Skeletal muscle satellite cell (primary cell): ENCODE measurements around the gene PITPNM1.
"Not testable (repeated sequence)": the region's sequence is repeated elsewhere in the genome, so short reads cannot be mapped to it uniquely, and the experiment has no call there.

Source experiments
- H3K27me3 ChIP-seq: 2 replicates; pipeline ENCODE4 v1.7.0; 2013; ENCODE audit warnings: low read length; ENCODE audit not compliant: control insufficient read depth, insufficient read depth
- H3K36me3 ChIP-seq: 2 replicates; pipeline ENCODE4 v1.7.0; 2013; ENCODE audit warnings: mild to moderate bottlenecking, control low read depth, low read length; ENCODE audit not compliant: insufficient read depth
- H3K4me1 ChIP-seq: 2 replicates; pipeline ENCODE4 v1.7.0; 2013; ENCODE audit warnings: low read length; ENCODE audit not compliant: control insufficient read depth, insufficient read depth
- H3K4me2 ChIP-seq: 2 replicates; pipeline ENCODE4 v1.7.0; 2013; ENCODE audit warnings: mild to moderate bottlenecking, low read length
- H3K4me3 ChIP-seq: 2 replicates; pipeline ENCODE4 v1.7.0; 2013; ENCODE audit warnings: low read length
- H3K9ac ChIP-seq: 2 replicates; pipeline ENCODE4 v1.7.0; 2013; ENCODE audit warnings: mild to moderate bottlenecking, low read depth, low read length, moderate library complexity
- H3K9me3 ChIP-seq: replicated peaks from 2 replicates; pipeline ENCODE4 v1.7.0; 2013; ENCODE audit warnings: mild to moderate bottlenecking, control low read depth, low read length

Gene PITPNM1

DNA sequence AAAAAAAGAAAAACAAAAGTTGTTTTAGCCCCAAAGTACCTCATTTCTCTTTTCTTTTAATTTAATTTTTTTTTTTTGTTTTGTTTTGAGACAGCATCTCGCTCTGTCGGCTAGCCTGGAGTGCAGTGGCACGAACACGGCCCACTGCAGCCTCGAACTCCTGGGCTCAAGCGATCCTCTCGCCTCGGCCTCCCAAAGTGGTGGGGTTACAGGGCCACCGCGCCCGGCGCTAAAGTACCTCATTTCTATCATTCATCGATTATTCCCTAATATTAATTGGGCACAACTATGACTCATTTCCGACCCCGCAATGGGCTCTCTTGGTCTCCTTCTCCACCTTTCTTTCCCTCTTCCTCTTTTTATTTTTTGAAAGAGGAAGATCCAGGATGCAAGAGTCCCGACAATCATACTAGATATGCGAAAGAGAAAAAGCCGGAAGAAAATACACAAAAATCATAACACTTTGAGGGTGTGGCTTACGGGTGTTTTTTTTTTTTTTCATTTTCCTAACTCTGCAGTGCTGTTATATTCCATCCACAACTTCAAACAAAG is 22.8 kb downstream of the PITPNM1 start:
- H3K27me3 ChIP-seq = no peaks in the 10 kb centered on the region
- no peaks in the 10 kb centered on the region for H3K36me3 ChIP-seq
- peak overlapping the region; percentile 81 for H3K4me3 ChIP-seq
- H3K9me3 ChIP-seq = no peaks in the 10 kb centered on the region
- H3K9ac ChIP-seq = peak overlapping the region; percentile 86
- peaks cover 15% of the 10 kb centered on the region for H3K4me1 ChIP-seq
- H3K4me2 ChIP-seq = peak overlapping the region; percentile 88

DNA sequence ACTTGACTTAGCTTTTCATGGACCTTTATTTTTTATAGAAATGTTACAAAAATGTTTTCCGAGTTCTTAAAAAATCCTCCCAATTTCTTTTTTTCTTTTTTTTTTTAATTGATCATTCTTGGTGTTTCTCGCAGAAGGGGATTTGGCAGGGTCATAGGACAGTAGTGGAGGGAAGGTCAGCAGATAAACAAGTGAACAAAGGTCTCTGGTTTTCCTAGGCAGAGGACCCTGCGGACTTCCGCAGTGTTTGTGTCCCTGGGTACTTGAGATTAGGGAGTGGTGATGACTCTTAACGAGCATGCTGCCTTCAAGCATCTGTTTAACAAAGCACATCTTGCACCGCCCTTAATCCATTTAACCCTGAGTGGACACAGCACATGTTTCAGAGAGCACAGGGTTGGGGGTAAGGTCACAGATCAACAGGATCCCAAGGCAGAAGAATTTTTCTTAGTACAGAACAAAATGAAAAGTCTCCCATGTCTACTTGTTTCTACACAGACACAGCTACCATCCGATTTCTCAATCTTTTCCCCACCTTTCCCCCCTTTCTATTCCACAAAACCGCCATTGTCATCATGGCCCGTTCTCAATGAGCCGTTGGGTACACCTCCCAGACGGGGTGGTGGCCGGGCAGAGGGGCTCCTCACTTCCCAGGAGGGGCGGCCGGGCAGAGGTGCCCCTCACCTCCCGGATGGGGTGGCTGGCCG is 27.7 kb downstream of the PITPNM1 start:
- H3K9ac ChIP-seq, H3K4me3 ChIP-seq, H3K27me3 ChIP-seq, H3K4me2 ChIP-seq, H3K4me1 ChIP-seq, H3K36me3 ChIP-seq, H3K9me3 ChIP-seq: not testable (repeated sequence)

DNA sequence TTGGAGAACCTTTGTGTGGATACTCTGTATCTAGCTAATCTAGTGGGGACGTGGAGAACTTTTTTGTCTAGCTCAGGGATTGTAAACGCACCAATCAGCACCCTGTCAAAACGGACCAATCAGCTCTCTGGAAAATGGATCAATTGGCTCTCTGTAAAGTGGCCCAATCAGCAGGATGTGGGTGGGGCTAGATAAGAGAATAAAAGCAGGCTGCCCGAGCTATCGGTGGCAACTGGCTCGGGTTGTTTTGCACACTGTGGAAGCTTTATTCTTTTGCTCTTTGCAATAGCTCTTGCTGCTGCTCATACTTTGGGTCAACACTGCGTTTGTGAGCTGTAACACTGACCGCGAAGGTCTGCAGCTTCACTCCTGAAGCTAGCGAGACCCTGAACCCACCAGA is 28.5 kb downstream of the PITPNM1 start:
- not testable (repeated sequence) for H3K4me2 ChIP-seq, H3K36me3 ChIP-seq, H3K9me3 ChIP-seq, H3K4me3 ChIP-seq, H3K4me1 ChIP-seq, H3K27me3 ChIP-seq, H3K9ac ChIP-seq

DNA sequence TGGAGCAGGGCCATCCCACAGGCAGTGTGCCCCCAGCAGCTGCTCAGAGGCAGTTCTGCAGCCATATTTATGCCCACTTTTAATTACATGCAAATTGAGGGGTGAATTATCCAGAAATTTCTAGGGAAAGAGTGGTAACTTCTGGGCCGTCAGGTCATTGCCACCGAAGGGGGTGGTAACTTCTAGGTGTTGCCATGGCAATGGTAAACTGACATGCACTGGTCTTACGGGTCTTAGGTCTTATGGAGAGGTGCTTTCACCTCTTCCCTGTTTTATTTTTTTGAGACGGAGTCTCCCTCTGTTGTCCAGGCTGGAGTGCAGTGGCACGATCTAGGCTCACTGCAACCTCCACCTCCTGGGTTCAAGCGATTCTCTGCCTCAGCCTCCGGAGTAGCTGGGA is 32.3 kb downstream of the PITPNM1 start:
- Histone ChIP-seq H3K36me3 (no peaks in the 10 kb centered on the region), H3K4me1 (peaks cover 13% of the 10 kb centered on the region), H3K4me3 (no peak overlapping the region), H3K4me2 (no peak overlapping the region), H3K9ac (no peak overlapping the region), H3K27me3 (peaks cover 8% of the 10 kb centered on the region), H3K9me3 (no peaks in the 10 kb centered on the region)

DNA sequence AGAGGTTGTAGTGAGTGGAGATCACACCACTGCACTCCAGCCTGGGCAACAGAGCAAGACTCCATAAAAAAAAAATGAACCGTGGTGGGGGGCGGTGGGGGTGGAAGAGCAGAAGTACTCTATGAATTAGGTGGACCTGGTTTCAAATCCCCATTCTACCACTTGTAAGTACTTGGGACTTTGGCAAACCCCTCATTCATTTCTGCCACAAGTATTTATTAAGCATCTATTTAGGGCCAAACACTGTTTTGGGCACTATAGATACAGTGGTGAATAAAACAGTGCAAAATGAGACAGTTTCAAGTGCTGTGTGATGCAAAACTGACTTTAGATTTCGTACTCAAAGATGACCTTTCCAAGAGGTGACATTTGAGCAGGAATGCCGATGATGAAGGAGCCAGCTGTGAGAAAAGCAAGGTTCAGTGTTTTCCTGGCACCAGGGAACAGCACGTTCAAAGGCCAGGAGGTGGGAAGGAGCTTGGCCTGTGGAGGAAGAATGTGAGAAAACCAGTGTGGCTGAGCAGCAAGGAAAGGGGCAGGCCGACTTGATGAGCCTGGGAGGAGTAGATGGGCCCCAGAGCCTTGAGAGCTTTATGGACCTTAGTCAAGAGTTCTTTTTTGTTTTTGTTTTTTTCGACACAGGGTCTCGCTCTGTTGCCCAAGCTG is 34.7 kb downstream of the PITPNM1 start:
- no peak overlapping the region for H3K4me3 ChIP-seq
- H3K4me2 ChIP-seq = no peak overlapping the region
- peaks cover 18% of the 10 kb centered on the region for H3K4me1 ChIP-seq
- peaks cover 8% of the 10 kb centered on the region for H3K27me3 ChIP-seq
- no peaks in the 10 kb centered on the region for H3K36me3 ChIP-seq
- H3K9me3 ChIP-seq = no peaks in the 10 kb centered on the region
- H3K9ac ChIP-seq = no peak overlapping the region

DNA sequence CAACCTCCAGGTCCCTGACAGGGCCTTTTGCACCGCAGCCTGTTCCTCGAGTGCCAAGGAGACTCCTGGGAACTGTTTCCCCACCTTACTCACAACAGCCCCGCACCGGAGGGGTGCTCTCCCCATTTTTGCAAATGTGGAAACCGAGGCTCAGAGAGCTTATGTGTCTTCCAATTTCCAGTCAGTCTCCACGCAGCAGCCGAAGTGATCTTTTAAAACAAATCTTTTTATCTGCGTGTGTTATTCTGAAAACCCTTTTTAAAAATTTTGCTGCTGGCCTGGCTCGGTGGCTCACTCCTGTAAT is 35.7 kb downstream of the PITPNM1 start:
- H3K4me1 ChIP-seq = peaks cover 18% of the 10 kb centered on the region

DNA sequence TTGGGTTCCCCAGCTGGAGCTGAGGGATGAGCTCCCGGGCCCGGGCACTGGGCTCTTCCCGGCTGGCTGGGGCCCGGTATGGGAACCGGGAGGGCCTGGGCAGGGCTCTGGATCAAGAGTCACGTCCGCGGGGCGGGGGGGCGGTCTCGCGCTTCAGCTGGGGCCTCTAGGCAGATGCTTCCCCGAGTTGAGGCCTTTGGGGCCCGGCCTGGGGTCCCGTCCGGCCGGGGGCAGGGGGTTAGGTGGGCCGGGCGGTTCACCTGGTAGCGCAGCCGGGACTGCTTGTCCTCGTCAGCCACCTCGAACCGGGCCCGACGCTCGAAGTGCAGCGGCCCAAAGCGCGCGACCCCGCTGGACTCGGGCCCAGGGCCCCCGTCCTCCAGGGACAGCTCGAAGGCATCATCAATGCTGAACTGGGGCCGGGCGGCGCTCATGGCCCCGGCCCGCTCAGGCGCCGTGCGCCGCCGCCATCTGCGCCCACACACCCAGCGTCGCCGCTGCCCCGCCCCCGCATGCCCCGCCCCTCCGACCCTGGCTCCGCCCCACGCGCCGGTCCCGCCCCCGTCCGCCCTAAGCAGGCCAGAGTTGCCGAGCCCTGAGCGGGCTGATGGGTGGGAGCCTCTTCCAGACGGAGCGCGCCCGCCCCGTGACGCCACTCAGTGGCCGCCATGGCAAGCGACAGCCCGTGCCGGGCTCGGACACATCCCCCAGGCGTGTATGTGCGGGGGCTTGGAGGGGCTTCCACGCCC is 36.2 kb downstream of the PITPNM1 start, which contains the start of gene TMEM134:
TSS of gene TMEM134 (minus strand) at position 493 of the 749 bp plus-strand sequence. CDS start at position 434, 59 bp downstream.
- peaks cover 24% of the 10 kb centered on the region for H3K4me1 ChIP-seq
- H3K36me3 ChIP-seq = no peaks in the 10 kb centered on the region
- peak within 1 kb of the TSS; percentile 93 for H3K9ac ChIP-seq
- peak within 1 kb of the TSS; percentile 100 for H3K4me2 ChIP-seq
- peaks cover 4% of the 10 kb centered on the region for H3K27me3 ChIP-seq
- H3K4me3 ChIP-seq = peak within 1 kb of the TSS; percentile 95
- no peaks in the 10 kb centered on the region for H3K9me3 ChIP-seq

More for the DNA sequence above, 35.7 kb downstream of the PITPNM1 start:
- Histone ChIP-seq H3K9me3 (no peaks in the 10 kb centered on the region), H3K4me2 (peak overlapping the region; percentile 100), H3K27me3 (peaks cover 7% of the 10 kb centered on the region), H3K36me3 (no peaks in the 10 kb centered on the region), H3K4me3 (peak overlapping the region; percentile 95), H3K9ac (peak overlapping the region; percentile 92)

DNA sequence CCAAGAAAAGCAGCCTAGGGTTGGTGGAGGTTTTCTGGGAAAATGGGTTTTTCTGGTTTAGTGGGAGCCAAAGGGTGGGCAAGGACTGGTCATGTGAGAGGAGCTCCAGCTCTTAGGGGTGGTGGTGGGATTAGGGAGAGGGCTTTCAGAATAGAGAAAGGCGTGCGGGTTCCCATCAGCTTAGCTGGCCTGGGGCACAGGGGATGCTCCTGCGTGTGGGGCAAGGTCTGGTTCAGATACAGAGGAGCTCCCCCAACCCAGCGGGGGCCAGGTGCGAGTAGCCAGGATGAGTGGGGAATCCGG is 36.8 kb downstream of the PITPNM1 start:
- peaks cover 27% of the 10 kb centered on the region for H3K4me1 ChIP-seq
- H3K9me3 ChIP-seq = no peaks in the 10 kb centered on the region
- H3K9ac ChIP-seq = peak overlapping the region; percentile 93
- peaks cover 4% of the 10 kb centered on the region for H3K27me3 ChIP-seq
- H3K4me2 ChIP-seq = peak overlapping the region; percentile 94
- peak overlapping the region; percentile 91 for H3K4me3 ChIP-seq
- H3K36me3 ChIP-seq = no peaks in the 10 kb centered on the region

DNA sequence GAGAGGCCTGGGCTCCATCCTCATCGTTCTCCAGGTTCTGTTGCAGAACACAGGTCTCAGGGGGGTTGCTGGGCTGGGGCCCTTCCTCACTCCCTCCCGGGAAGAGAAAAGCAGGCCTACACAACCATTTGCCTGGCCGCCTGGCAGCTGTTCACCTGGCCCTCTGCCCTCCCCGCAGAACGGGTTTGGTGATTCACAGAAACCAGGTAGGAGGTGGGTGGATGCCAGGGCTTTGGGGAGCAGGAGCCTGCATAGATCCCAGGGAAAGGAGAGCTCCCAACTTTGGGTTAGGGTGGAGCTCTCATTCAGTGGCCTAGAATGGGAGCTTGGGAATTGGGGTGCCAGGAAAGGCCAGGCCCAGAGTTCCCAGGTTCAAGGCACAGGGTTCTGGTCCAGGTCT is 37.1 kb downstream of the PITPNM1 start:
- peak overlapping the region; percentile 94 for H3K4me2 ChIP-seq
- H3K4me3 ChIP-seq = peak overlapping the region; percentile 91
- peak overlapping the region; percentile 93 for H3K9ac ChIP-seq
- H3K4me1 ChIP-seq = peaks cover 27% of the 10 kb centered on the region
- H3K36me3 ChIP-seq = no peaks in the 10 kb centered on the region
- H3K27me3 ChIP-seq = peaks cover 4% of the 10 kb centered on the region
- no peaks in the 10 kb centered on the region for H3K9me3 ChIP-seq

DNA sequence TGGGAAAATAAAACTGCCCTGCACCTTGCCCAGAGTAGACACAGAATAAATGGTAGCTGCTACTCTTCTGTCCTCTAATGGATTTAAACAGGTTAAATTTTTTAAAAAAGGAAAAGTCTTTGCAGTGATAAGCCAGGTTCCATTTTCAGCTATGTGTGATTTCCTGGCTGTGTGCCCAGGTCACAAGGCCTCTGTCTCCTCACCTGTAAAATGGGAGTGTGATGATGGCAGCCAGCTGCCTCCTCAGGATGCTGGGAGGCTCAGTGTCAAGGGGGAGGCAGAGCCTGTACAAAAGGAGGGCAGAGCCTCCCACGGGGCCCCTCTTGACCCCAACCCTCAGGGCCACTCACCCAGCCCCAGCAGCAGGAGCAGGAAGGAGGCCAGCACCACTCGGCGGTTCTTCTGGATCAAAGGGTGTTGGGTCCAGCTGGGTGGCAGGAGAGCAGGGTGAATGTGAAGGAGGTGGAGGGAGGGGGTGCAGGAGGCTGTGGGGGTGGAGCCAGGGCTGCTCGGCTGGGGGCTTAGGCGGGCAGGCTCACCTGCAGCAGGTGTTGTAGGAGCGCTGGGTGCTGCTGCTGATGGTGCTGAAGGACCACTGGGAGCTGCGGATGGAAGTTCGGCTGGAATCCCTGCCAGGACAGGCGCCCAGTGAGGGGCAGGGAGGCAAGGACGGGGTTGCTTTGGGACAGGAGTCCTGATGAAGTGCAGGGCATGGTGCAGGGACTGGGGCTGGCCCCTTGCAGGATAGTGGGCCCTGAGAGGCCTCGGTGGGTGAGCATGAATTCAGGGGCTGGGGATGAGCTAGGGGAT is 38.0 kb downstream of the PITPNM1 start:
- Histone ChIP-seq H3K27me3 (peaks cover 4% of the 10 kb centered on the region), H3K4me1 (peaks cover 27% of the 10 kb centered on the region), H3K9ac (no peak overlapping the region), H3K9me3 (no peaks in the 10 kb centered on the region), H3K4me2 (peak overlapping the region; percentile 94), H3K4me3 (peak overlapping the region; percentile 91), H3K36me3 (no peaks in the 10 kb centered on the region)

DNA sequence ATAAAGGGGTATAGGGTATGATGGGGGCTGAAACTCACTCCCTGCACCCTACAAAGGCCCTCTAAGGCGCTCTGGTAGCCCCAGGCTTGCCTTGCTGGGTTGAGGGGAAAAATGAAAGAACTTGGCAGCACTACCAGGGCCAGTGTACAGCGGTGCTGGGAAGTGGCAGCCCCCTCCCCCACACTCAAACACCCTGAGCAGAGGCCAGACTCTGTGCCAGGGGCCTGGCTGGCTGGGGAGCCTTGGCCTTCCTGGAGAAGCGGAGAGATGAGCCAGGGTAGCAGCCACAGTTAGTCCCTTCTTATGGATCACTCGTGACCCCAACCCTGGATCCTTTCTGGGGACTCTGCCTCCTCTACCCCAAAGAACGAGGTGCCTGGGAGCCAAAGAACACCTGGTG is 38.8 kb downstream of the PITPNM1 start:
- Histone ChIP-seq H3K4me2 (no peak overlapping the region), H3K4me1 (peaks cover 27% of the 10 kb centered on the region), H3K9me3 (no peaks in the 10 kb centered on the region), H3K27me3 (no peaks in the 10 kb centered on the region), H3K4me3 (no peak overlapping the region), H3K9ac (no peak overlapping the region), H3K36me3 (no peaks in the 10 kb centered on the region)
